ENCODE data around the gene ERRFI1. TPM values are rescaled to one million over a fixed set of nuclear protein-coding genes. Genes with fewer than 3 reads are reported as not detected.

Gene ERRFI1
- total RNA-seq, 3 donors from 2014 or later: 48.5 to 84.0 (median 50.2) TPM

GRCh38 chr1:7980984-7981383 lies 45.1 kb downstream of the ERRFI1 start:
- peaks cover 6% of the 10 kb centered on the region for H3K36me3 ChIP-seq (ENCODE audit: low read depth)
- H3K4me3 ChIP-seq: no peak overlapping the region
- intact Hi-C loops (cut with DNase I, micrococcal nuclease): loop anchor here (10.0 kb wide), 1 partner anchor 334 kb away; the partner anchor contains the start of gene SLC45A1 (in 2 of the 2)
- ATAC-seq (no peak), DNase-seq (no peak)
- no peaks in the 10 kb centered on the region for H3K4me1 ChIP-seq (ENCODE audit: low read depth)
- H3K9me3 ChIP-seq: no peaks in the 10 kb centered on the region
- TF ChIP-seq CTCF (IDR thresholded peaks at IDR 0.05): no peak

- DNase-seq (peak in 2 of 3 donors; percentile 74 to 78), ATAC-seq (peak; percentile 100)
- TF ChIP-seq CTCF (IDR thresholded peaks at IDR 0.05): peak; percentile 64
- H3K36me3 ChIP-seq (ENCODE audit: low read depth): peaks cover 3% of the 10 kb centered on the region
- H3K4me1 ChIP-seq (ENCODE audit: low read depth): no peaks in the 10 kb centered on the region
- H3K4me3 ChIP-seq: no peak overlapping the region
- H3K9me3 ChIP-seq: no peaks in the 10 kb centered on the region
- intact Hi-C loops (cut with DNase I, micrococcal nuclease): no loop called here
Measured at GRCh38 chr1:7975212-7975865, 50.8 kb downstream of the ERRFI1 start.

- H3K9me3 ChIP-seq: no peaks in the 10 kb centered on the region
- no peak overlapping the region for H3K4me3 ChIP-seq
- intact Hi-C loops (cut with DNase I, micrococcal nuclease): no loop called here
- DNase-seq (no peak), ATAC-seq (no peak)
- H3K4me1 ChIP-seq (ENCODE audit: low read depth): no peaks in the 10 kb centered on the region
- TF ChIP-seq CTCF (IDR thresholded peaks at IDR 0.05): no peak
- H3K36me3 ChIP-seq (ENCODE audit: low read depth): peaks cover 8% of the 10 kb centered on the region
Measured at GRCh38 chr1:7973086-7973485, 53.0 kb downstream of the ERRFI1 start.

GRCh38 chr1:7972285-7972684 lies 53.8 kb downstream of the ERRFI1 start:
- Histone ChIP-seq H3K4me1 (ENCODE audit: low read depth) (no peaks in the 10 kb centered on the region), H3K36me3 (ENCODE audit: low read depth) (peaks cover 8% of the 10 kb centered on the region), H3K4me3 (no peak overlapping the region), H3K9me3 (no peaks in the 10 kb centered on the region)
- no peak for TF ChIP-seq CTCF (IDR thresholded peaks at IDR 0.05)
- ATAC-seq (no peak), DNase-seq (no peak)
- intact Hi-C loops (cut with DNase I, micrococcal nuclease): no loop called here

GRCh38 chr1:7971024-7971423 lies 55.1 kb downstream of the ERRFI1 start:
- ATAC-seq (no peak), DNase-seq (no peak)
- peaks cover 13% of the 10 kb centered on the region for H3K36me3 ChIP-seq (ENCODE audit: low read depth)
- H3K4me3 ChIP-seq: no peak overlapping the region
- H3K9me3 ChIP-seq: no peaks in the 10 kb centered on the region
- intact Hi-C loops (cut with DNase I, micrococcal nuclease): no loop called here
- H3K4me1 ChIP-seq (ENCODE audit: low read depth): no peaks in the 10 kb centered on the region
- no peak for TF ChIP-seq CTCF (IDR thresholded peaks at IDR 0.05)

Measured in mucosa of descending colon (tissue), 3 donors.